Muscle of leg (tissue), 11 donors: Measurements from ENCODE around the gene IFTAP. TPM values are rescaled to one million over a fixed set of nuclear protein-coding genes. Genes with fewer than 3 reads are reported as not detected.

Experiments used
- DNase-seq: peaks from one replicate; pipeline ENCODE4 v3.0.0; 2013
- H3K27ac ChIP-seq: one replicate; pipeline ENCODE4 v1.5.1; 2013; ENCODE audit warnings: mild to moderate bottlenecking, low read length, control low read depth
- H3K27me3 ChIP-seq: one replicate; pipeline ENCODE4 v1.6.1; 2013; ENCODE audit warnings: low read length; ENCODE audit not compliant: control insufficient read depth, insufficient read depth
- H3K36me3 ChIP-seq: one replicate; pipeline ENCODE4 v1.6.1; 2013; ENCODE audit warnings: low read length; ENCODE audit not compliant: control insufficient read depth, insufficient read depth
- H3K4me1 ChIP-seq: one replicate; pipeline ENCODE4 v1.6.1; 2013; ENCODE audit warnings: low read length; ENCODE audit not compliant: control insufficient read depth, insufficient read depth
- H3K4me3 ChIP-seq: one replicate; pipeline ENCODE4 v1.5.1; 2013; ENCODE audit warnings: low read length, control low read depth
- H3K9me3 ChIP-seq: replicated peaks from 2 replicates; pipeline ENCODE4 v1.6.1; 2013; ENCODE audit warnings: low read depth, low read length; ENCODE audit not compliant: control insufficient read depth
- WGBS: methylation state at CpG from one replicate; pipeline ENCODE4 v1.1.5; 2013; ENCODE audit warnings: missing lambda C conversion rate; ENCODE audit not compliant: insufficient coverage; 5-methylcytosine and 5-hydroxymethylcytosine counted together
- polyA plus RNA-seq, 8 donors: library from polyadenylated mRNA; unstranded; fragments of 120-200 nt; gene quantifications; one replicate each; pipeline versions ENCODE4 v1.2.1 to v1.2.3, GENCODE V29; 2013; ENCODE audit warnings: inconsistent platforms in 1 of 8, low replicate concordance in 1 of 8; ENCODE audit not compliant: insufficient read length in 8 of 8, insufficient read depth in 1 of 8
- total RNA-seq: library from RNA; stranded (reverse); fragments of 120-200 nt; gene quantifications from one replicate; pipeline ENCODE4 v1.2.4, GENCODE V29; 2013

Gene IFTAP
- total and polyA plus RNA-seq, 9 donors: 40.3 to 57.4 (median 42.1) TPM

- Histone ChIP-seq H3K4me1 (peaks cover 3% of the 10 kb centered on the region), H3K27me3 (peaks cover 2% of the 10 kb centered on the region), H3K9me3 (no peaks in the 10 kb centered on the region), H3K36me3 (no peaks in the 10 kb centered on the region), H3K27ac (no peak overlapping the region), H3K4me3 (no peak overlapping the region)
- WGBS: no CpG with 5 or more reads among the region's 4 CpGs
- DNase-seq: no peak
Measured at GRCh38 chr11:36590513-36590912, 3.8 kb upstream of the IFTAP start.

GRCh38 chr11:36591433-36591832 lies 2.9 kb upstream of the IFTAP start:
- Histone ChIP-seq H3K4me3 (no peak overlapping the region), H3K27me3 (peaks cover 2% of the 10 kb centered on the region), H3K9me3 (no peaks in the 10 kb centered on the region), H3K27ac (no peak overlapping the region), H3K36me3 (no peaks in the 10 kb centered on the region), H3K4me1 (peaks cover 3% of the 10 kb centered on the region)
- no CpG with 5 or more reads among the region's 1 CpG for WGBS
- no peak for DNase-seq

- H3K4me1 ChIP-seq: peaks cover 3% of the 10 kb centered on the region
- DNase-seq: no peak
- H3K27me3 ChIP-seq: no peaks in the 10 kb centered on the region
- no peaks in the 10 kb centered on the region for H3K9me3 ChIP-seq
- no peak overlapping the region for H3K4me3 ChIP-seq
- H3K36me3 ChIP-seq: no peaks in the 10 kb centered on the region
- no peak overlapping the region for H3K27ac ChIP-seq
Measured at GRCh38 chr11:36596880-36597279, 2.6 kb downstream of the IFTAP start.

GRCh38 chr11:36598051-36598450 lies 3.7 kb downstream of the IFTAP start, which contains the start of gene RAG2:
Gene RAG2, minus strand, starts transcription at chr11:36598236. Its CDS starts 4,068 bp downstream, at chr11:36594168.
- H3K36me3 ChIP-seq: no peaks in the 10 kb centered on the region
- no peak within 1 kb of the TSS for H3K4me3 ChIP-seq
- peaks cover 3% of the 10 kb centered on the region for H3K4me1 ChIP-seq
- no peaks in the 10 kb centered on the region for H3K9me3 ChIP-seq
- WGBS: 92% methylated on average over 2 of the region's 2 CpGs
- DNase-seq: no peak
- H3K27me3 ChIP-seq: no peaks in the 10 kb centered on the region
- H3K27ac ChIP-seq: no peak within 1 kb of the TSS

- DNase-seq: no peak
- WGBS: 75% methylated on average over 6 of the region's 7 CpGs
Measured at GRCh38 chr11:36600180-36600579, 5.9 kb downstream of the IFTAP start.

GRCh38 chr11:36601155-36601554 lies 6.9 kb downstream of the IFTAP start:
- Histone ChIP-seq H3K36me3 (no peaks in the 10 kb centered on the region), H3K4me1 (no peaks in the 10 kb centered on the region), H3K4me3 (no peak overlapping the region), H3K27me3 (no peaks in the 10 kb centered on the region), H3K27ac (no peak overlapping the region), H3K9me3 (no peaks in the 10 kb centered on the region)
- no peak for DNase-seq
- 75% methylated on average over 1 of the region's 2 CpGs for WGBS

More at GRCh38 chr11:36600180-36600579, 5.9 kb downstream of the IFTAP start:
- Histone ChIP-seq H3K27ac (no peak overlapping the region), H3K9me3 (no peaks in the 10 kb centered on the region), H3K4me3 (no peak overlapping the region), H3K27me3 (no peaks in the 10 kb centered on the region), H3K36me3 (no peaks in the 10 kb centered on the region), H3K4me1 (peaks cover 3% of the 10 kb centered on the region)

GRCh38 chr11:36602135-36602534 lies 7.8 kb downstream of the IFTAP start:
- no peak overlapping the region for H3K4me3 ChIP-seq
- no peak overlapping the region for H3K27ac ChIP-seq
- H3K9me3 ChIP-seq: no peaks in the 10 kb centered on the region
- DNase-seq: no peak
- H3K36me3 ChIP-seq: no peaks in the 10 kb centered on the region
- no peaks in the 10 kb centered on the region for H3K4me1 ChIP-seq
- H3K27me3 ChIP-seq: no peaks in the 10 kb centered on the region

GRCh38 chr11:36605221-36606216 lies 11.2 kb downstream of the IFTAP start:
- no peaks in the 10 kb centered on the region for H3K9me3 ChIP-seq
- WGBS: 94% methylated on average over 4 of the region's 6 CpGs
- H3K4me3 ChIP-seq: no peak overlapping the region
- no peaks in the 10 kb centered on the region for H3K36me3 ChIP-seq
- no peaks in the 10 kb centered on the region for H3K27me3 ChIP-seq
- no peak overlapping the region for H3K27ac ChIP-seq
- DNase-seq: no peak
- no peaks in the 10 kb centered on the region for H3K4me1 ChIP-seq

GRCh38 chr11:36608491-36609199 lies 14.3 kb downstream of the IFTAP start:
- no peaks in the 10 kb centered on the region for H3K27me3 ChIP-seq
- H3K27ac ChIP-seq: no peak overlapping the region
- H3K9me3 ChIP-seq: no peaks in the 10 kb centered on the region
- no peaks in the 10 kb centered on the region for H3K4me1 ChIP-seq
- no peak for DNase-seq
- peaks cover 4% of the 10 kb centered on the region for H3K36me3 ChIP-seq
- WGBS: 89% methylated on average over 1 of the region's 1 CpG
- no peak overlapping the region for H3K4me3 ChIP-seq

GRCh38 chr11:36609383-36609782 lies 15.1 kb downstream of the IFTAP start:
- no peaks in the 10 kb centered on the region for H3K4me1 ChIP-seq
- no peaks in the 10 kb centered on the region for H3K9me3 ChIP-seq
- peaks cover 4% of the 10 kb centered on the region for H3K36me3 ChIP-seq
- WGBS: no CpG with 5 or more reads among the region's 2 CpGs
- no peak overlapping the region for H3K27ac ChIP-seq
- H3K4me3 ChIP-seq: no peak overlapping the region
- no peak for DNase-seq
- no peaks in the 10 kb centered on the region for H3K27me3 ChIP-seq
